Kidney (tissue), 14 donors: ENCODE data around the gene NEK6. TPM values are rescaled to one million over a fixed set of nuclear protein-coding genes. Genes with fewer than 3 reads are reported as not detected.

Source experiments
- DNase-seq, 5 donors: peaks; one replicate each; pipeline ENCODE4 v3.0.0-alpha.2; 2013 to 2020
- FAIRE-seq: peaks from 2 replicates; lab custom pipeline; 2012; peaks lifted over from hg19 to GRCh38; lab: Jason Lieb, UNC
- H3K27ac ChIP-seq, 2 donors: one replicate each; pipeline ENCODE4 v1.7.0; 2013; ENCODE audit warnings: low read depth in 2 of 2, low read length in 2 of 2, inconsistent platforms in 1 of 2
- H3K27me3 ChIP-seq: one replicate; pipeline ENCODE4 v1.7.1; 2013; ENCODE audit warnings: low read length, inconsistent platforms; ENCODE audit not compliant: control insufficient read depth, insufficient read depth
- H3K36me3 ChIP-seq, 3 donors: one replicate each; pipeline versions ENCODE4 v1.7.0 to v1.7.1; 2013; ENCODE audit warnings: low read length in 3 of 3, control low read depth in 1 of 3, inconsistent platforms in 1 of 3; ENCODE audit not compliant: insufficient read depth in 3 of 3, control insufficient read depth in 2 of 3
- H3K4me1 ChIP-seq, 3 donors: one replicate each; pipeline versions ENCODE4 v1.7.0 to v1.7.1; 2013; ENCODE audit warnings: low read length in 3 of 3, inconsistent platforms in 1 of 3, low read depth in 1 of 3; ENCODE audit not compliant: control insufficient read depth in 2 of 3, insufficient read depth in 2 of 3
- H3K4me3 ChIP-seq, 3 donors: one replicate each; pipeline versions ENCODE4 v1.7.0 to v1.8.1; 2013; ENCODE audit warnings: low read length in 3 of 3, control low read depth in 1 of 3, inconsistent platforms in 1 of 3
- H3K9ac ChIP-seq, 3 donors: one replicate each; pipeline versions ENCODE4 v1.7.0 to v1.7.1; 2013; ENCODE audit warnings: low read length in 3 of 3, control low read depth in 1 of 3, inconsistent platforms in 1 of 3
- H3K9me3 ChIP-seq, 3 donors: one replicate each; pipeline versions ENCODE4 v1.7.0 to v1.7.1; 2013; ENCODE audit warnings: low read length in 3 of 3, control low read depth in 1 of 3, inconsistent platforms in 1 of 3; ENCODE audit not compliant: control insufficient read depth in 2 of 3, insufficient read depth in 1 of 3
- intact Hi-C: fragments of 100-400 bp; cut with DNase I; formaldehyde crosslinking; loops from one replicate; pipeline ENCODE4 v1.11.1; 2022
- polyA plus RNA-seq: library from polyadenylated mRNA; stranded (reverse); fragments of 350-450 nt; fragmentation: Illumina TruSeq; extraction: RNeasy Lipid Tissue Mini Kit (QIAGEN cat#74804); gene quantifications from one replicate; pipeline ENCODE4 v1.2.3, GENCODE V29; 2014; ENCODE audit warnings: low read depth, low replicate concordance; ENCODE audit not compliant: insufficient read depth
- total RNA-seq: library from RNA; stranded (reverse); fragmentation: NEBNext Ultra II Directional; extraction: Animal tissue kit (Norgen Biotek cat#: 25700); gene quantifications from one replicate; pipeline ENCODE4 v1.2.1, GENCODE V29; 2021
- TF ChIP-seq, protein P1 (sequence below): IDR thresholded peaks from 3 replicates; pipeline ENCODE4 v1.5.1; 2012; ENCODE audit warnings: mild to moderate bottlenecking, moderate library complexity, borderline replicate concordance; ENCODE audit not compliant: insufficient read depth; ENCODE audit errors: extremely low read depth
- donor health status: control.
- donor health status: control.
- donor health status: control.
- donor health status: control.
- donor health status: control.
- donor health status: DM: yes; HTN: yes; CAD: no.
- donor health status: Normal renal cell carcinoma (clear cell type).

NEK6 gene
- total and polyA plus RNA-seq, 2 donors from 2014 or later: 14.9 to 82.1 TPM

DNA sequence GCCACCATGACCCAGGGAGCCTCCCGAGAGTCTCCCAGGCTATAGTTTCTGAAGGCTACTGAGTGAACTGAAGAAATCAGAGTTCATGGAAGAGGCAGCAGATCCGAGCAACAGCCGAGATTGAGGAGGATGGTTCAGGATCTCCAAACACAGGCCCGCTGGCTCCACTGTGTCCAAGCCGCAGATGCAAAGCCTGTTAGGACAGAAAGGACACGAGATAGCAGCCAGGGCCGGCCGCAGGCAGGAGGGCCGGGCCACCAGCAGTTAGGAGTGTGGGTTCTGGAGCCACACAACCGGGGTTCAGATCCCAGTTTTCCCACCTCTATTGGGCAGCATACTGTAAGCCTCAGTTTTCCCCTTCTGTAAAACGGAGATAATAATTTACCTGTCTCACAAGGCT is 27.7 kb downstream of the NEK6 start:
- intact Hi-C loops: no loop called here
- no peak for DNase-seq

DNA sequence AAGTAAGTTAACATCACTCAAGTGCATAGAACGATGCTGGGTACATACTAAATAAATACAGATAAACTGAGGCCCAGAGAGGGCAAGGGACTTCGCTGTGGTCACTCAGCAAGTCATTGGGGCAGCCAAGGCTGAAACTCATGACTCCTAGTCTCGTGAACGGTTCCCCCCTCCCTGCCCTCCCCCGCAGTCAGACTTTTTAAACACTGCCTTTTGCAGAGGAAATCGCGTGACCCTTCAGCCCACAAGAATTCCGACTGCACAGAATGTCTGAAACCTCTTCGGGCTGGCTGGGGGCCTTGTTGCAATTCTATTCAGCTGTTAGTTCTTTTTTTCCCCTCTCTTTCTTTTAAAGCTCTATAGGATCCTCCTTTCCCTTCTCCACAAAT is 28.1 kb downstream of the NEK6 start:
- TF ChIP-seq, protein P1, sequence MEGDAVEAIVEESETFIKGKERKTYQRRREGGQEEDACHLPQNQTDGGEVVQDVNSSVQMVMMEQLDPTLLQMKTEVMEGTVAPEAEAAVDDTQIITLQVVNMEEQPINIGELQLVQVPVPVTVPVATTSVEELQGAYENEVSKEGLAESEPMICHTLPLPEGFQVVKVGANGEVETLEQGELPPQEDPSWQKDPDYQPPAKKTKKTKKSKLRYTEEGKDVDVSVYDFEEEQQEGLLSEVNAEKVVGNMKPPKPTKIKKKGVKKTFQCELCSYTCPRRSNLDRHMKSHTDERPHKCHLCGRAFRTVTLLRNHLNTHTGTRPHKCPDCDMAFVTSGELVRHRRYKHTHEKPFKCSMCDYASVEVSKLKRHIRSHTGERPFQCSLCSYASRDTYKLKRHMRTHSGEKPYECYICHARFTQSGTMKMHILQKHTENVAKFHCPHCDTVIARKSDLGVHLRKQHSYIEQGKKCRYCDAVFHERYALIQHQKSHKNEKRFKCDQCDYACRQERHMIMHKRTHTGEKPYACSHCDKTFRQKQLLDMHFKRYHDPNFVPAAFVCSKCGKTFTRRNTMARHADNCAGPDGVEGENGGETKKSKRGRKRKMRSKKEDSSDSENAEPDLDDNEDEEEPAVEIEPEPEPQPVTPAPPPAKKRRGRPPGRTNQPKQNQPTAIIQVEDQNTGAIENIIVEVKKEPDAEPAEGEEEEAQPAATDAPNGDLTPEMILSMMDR: no peak
- peak in 4 of 5 donors; percentile 73 to 95 (median 86) for DNase-seq
- no peaks in the 10 kb centered on the region for H3K27me3 ChIP-seq
- FAIRE-seq: no peak
- peak overlapping the region in 1 of 3 donors; percentile 55 for H3K9ac ChIP-seq
- peak overlapping the region; percentile 89 to 94 for H3K27ac ChIP-seq
- H3K4me3 ChIP-seq: no peak overlapping the region
- H3K4me1 ChIP-seq: peaks cover 2 to 52% (median 44%) of the 10 kb centered on the region in 3 donors
- no peaks in the 10 kb centered on the region for H3K36me3 ChIP-seq
- intact Hi-C loops: no loop called here
- no peaks in the 10 kb centered on the region for H3K9me3 ChIP-seq

More for the DNA sequence above, 27.7 kb downstream of the NEK6 start:
- Histone ChIP-seq H3K27me3 (no peaks in the 10 kb centered on the region), H3K9me3 (no peaks in the 10 kb centered on the region), H3K36me3 (no peaks in the 10 kb centered on the region), H3K27ac (peak overlapping the region; percentile 89 to 94), H3K4me3 (no peak overlapping the region), H3K9ac (peak overlapping the region in 1 of 3 donors; percentile 31), H3K4me1 (peaks cover 2 to 53% (median 47%) of the 10 kb centered on the region in 3 donors)
- TF ChIP-seq, protein P1: no peak
- no peak for FAIRE-seq

DNA sequence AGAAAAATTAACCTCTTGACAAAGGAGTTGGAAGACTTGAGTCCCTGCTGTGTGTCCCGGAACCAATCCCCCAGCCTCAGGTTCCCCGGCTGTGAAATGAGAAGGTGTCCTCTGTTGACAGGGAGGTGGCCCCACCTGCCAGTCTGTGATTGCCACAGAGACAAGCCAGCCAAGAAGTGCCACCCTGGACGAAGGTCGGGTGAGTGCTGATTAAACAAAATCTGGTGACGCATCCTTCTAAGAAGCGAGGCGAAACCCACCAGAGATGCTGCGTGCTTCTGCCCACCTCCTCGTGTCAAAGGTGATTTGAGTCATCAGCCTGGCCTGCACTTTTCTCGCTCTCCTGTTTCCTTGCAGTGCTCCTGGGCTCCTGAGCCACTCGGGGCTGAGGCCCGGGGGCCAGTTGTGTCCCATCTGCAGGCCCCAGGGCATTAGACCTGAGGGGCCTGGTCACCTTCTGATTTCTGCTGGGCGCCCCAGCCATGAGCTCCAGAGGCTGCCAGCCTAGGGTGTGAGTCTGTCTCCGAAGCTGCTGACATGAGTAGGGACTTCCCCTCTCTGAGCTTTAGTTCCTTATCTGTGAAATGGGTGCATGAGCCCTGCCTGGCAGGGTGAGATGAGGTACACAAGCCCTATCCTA is 28.7 kb downstream of the NEK6 start:
- H3K9me3 ChIP-seq: no peaks in the 10 kb centered on the region
- H3K4me1 ChIP-seq: peaks cover 2 to 50% (median 48%) of the 10 kb centered on the region in 3 donors
- FAIRE-seq (no peak), DNase-seq (peak in 1 of 5 donors; percentile 78)
- H3K27ac ChIP-seq: peak overlapping the region; percentile 89 to 94
- intact Hi-C loops: no loop called here
- TF ChIP-seq, protein P1: no peak
- no peaks in the 10 kb centered on the region for H3K27me3 ChIP-seq
- H3K36me3 ChIP-seq: no peaks in the 10 kb centered on the region
- H3K9ac ChIP-seq: peak overlapping the region in 2 of 3 donors; percentile 49 to 55
- H3K4me3 ChIP-seq: no peak overlapping the region
